Activated gamma-delta T cell treated with Interleukin-2 at 50 U/mL for 16 hours (primary cell): ENCODE data around the gene PRKCZ.

Source experiments
- DNase-seq: peaks from one replicate; pipeline ENCODE4 v3.0.0-alpha.2; 2020

PRKCZ gene

GRCh38 chr1:2198571-2198970 is 148.4 kb downstream of the PRKCZ start:
- no peak for DNase-seq

DNA sequence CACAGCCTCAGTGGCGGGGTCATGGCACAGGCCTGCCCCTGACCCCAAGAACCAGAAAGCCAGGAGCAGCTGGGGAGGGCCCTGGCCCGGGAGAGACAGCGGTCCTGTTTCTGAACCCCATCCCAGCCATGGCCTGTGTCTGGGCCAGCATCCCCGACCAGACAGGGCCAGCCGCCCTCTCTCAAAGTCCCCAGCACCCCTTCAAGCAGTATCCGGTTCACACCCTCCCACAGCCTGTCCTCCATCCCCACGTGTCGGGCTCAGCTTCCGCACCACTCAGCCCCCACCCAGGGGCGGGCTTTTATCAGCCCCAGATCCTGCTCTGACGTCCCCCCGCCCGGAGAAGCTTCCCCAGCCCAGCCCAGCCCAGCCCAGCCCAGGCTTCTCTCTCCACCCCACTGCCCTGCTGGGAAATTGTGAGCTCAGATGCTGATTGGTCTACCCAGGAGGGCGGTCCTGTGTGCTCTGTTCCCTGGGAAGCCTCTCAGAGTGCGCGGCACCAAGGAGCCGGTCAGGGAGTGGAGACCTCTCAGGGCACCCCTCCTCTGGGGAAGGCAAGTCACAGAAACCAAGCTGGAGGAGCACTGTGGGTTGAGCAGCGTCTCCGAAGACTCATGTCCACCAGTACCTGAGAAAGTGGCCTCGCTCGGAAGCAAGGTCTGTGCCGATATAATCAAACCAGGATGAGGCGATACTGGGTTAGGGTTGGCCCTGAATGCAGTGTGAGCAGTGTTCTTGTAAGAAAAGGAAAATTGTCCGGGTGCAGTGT is 149.0 kb downstream of the PRKCZ start:
- peak; percentile 81 for DNase-seq

DNA sequence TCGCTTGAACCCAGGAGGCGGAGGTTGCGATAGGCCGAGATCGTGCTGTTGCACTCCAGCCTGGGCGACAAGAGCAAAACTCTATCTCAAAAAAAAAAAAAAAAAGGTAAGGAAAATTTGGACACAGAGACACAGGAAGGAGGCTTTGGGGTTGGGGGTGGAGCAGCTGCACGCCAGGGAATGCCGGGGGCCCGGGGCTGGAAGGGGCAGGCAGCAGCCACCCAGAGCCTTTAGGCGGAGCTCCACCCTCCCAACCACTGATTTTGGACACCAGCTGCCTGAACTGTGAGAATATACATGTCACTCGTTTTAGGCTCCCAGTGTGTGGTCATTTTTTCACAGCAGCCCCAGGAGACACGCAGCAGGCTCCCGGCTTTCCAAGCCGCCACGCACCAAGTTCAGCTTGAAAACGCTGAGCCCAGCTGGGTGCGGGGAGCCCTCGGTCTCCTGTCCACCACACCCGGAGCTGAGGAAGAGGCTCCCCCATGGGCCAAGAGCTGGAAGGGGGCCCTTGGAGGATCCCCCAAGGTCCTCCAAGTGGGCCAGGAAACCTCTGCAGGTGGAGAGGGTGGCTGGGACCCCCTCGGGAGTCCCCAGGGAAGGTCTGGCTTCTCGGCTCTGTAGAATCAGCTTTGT is 150.2 kb downstream of the PRKCZ start:
- DNase-seq: no peak

- no peak for DNase-seq
Measured at GRCh38 chr1:2201062-2201461, 150.9 kb downstream of the PRKCZ start.

DNA sequence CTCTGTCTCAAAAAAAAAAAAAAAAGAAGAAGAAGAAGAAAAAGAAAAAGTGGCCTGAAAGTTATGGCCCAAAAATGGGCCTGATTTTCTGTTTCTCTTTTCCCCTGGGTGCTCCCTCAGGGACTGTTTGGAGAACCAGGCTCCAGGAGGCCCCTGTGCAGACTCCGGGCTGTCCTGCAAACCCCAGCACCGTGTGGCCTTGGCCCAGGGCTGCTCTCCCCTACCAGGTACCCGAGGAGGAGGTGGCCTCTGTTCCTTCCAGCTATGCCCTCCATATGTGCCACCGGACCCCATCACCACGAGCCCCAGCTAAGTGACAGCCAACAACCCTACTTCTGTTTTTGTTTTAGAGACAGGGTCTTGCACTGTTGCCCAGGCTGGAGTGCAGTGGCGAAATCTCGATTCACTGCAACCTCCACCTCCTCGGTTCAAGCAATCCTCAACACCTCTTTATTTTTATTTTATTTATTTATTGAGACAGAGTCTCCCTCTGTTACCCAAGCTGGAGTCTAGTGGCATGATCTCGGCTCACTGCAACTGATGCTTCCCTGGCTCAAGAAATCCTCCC is 151.9 kb downstream of the PRKCZ start:
- DNase-seq: no peak

DNA sequence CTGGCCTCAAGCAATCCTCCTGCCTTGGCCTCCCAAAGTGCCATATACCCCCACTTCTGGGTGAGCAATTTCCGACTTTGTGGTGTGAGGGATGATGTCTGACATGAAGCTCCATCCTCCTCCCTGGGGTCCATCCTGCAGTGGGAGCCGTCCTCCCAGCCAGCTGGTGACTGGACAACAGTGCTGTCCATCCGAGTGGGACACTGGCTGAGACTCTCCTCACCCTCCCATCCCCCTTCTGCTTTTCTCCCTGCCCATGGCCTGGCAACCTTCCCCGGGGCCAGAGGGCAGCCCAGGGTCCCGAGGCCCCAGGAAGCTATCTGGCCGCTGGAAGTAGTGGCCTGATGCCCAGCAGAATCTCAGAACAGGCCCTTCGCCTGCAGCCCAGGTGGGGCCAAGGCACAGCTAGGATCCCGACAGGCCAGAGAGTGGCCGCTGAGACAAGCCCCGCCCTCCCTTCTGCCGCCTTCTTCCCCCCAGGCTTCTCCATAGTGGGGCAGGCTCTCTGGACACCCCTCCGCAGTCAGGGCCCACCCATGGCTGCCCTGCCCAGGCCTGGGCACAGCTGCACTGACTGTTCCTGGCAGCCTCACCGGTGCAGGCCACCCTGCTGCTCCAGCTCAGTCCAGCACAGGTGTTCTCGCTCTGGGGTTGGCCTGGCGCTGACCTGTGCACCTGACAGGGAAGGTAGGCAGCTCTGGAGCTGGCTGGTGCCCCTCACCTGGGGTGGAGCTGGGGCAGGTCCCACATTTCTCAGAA is 152.8 kb downstream of the PRKCZ start:
- no peak for DNase-seq

- no peak for DNase-seq
Measured at GRCh38 chr1:2203671-2204414, 153.6 kb downstream of the PRKCZ start.

DNA sequence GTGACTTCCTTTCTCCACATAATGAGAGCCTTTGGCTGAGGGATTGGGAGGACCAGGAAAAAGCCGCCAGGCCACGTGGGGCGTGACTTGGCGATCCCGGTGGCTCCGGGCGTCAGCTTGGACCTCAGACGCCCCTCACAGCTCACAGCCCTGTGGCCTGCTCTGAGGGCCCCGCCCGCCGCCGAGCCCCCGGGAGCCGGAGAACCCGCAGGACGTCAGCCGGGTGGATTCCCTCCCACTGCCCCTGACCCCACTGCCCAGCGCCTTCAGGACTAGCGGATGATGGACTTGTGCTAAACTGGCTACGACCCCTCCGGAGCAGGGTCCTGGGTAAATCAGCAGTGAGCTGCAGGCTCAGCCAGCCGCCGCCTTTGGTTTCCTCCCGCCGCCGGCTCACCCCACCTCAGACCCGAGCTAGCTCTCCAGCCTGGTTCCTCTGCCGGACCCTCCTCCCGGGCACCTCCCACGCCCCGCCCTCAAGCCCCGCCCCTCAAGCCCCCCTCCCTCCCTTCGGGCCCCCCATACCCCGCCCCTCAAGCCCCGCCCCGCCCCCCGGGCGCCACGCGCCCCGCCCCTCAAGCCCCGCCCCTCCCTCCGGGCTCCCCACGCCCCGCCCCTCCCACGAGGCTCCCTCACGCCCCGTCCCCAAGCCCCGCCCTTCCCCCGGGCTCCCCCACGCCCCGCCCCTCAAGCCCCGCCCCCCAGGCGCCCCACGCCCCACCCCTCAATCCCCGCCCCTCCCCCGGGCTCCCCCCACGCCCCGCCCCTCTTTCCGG is 154.4 kb downstream of the PRKCZ start:
- no peak for DNase-seq

- peak; percentile 95 for DNase-seq
Measured at GRCh38 chr1:2205191-2205952, 155.2 kb downstream of the PRKCZ start.

DNA sequence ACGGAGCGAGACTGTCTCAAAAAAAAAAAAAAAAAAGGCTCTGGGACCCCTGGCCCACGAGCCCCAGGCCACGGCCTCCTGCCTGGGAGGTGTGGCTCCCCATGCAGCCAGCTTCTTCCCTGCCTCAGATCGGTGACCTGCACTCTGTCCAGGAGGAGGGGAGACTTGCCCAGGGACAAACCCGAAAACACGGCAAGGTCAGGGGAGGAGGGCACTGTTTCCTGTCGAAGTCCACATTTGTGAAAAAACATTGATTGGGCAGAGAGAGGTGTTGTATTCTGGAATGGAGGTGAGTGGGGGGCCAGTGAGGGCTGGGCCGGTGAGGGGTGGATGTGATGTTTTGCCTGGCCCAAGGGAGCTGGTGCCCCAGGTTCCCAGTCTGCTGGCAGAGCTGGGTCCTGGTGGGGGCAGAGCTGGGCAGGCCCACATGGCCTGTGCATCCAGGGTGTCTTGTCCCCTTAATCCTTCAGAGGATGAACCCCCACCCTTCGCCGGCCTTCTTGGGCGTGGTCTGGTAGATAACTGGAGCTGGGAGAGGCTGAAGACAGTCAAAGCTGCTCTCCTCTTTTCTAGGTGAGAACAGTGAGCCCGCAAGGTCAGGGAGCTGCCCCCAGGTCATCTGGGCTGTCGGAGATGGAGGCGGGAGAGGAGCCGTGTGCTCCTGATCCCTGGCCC is 156.7 kb downstream of the PRKCZ start:
- DNase-seq: no peak

GRCh38 chr1:2208309-2209239 is 158.4 kb downstream of the PRKCZ start:
- DNase-seq: no peak

GRCh38 chr1:2209400-2210083 is 159.3 kb downstream of the PRKCZ start:
- DNase-seq: no peak

DNA sequence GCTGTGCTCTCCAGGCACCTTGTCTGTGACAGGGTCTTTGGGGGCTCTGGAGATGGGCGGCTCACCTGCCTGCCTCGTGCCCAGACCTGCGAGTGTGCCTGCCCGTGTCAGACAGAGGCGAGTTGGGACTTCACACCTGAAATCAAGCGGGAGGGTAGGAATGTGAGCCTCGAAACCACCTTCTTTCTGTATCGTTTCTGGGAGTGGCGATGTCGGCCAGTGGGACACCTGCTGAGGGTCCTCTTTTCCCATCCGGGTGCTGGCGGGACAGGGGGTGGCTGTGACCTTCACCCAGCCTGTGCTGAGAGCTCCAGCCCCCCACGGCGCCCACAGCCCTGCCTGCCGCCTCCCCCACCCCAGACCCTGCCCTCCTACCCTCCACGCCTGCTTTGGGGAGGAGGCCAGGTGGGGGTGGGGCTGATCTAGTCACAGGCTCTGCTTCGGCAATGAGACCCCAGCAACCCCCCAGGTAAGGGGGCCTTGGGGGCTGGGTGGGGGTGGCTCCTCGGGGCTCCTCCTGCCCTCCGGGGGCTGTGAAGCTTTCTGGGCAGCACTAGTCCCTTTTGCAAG is 160.0 kb downstream of the PRKCZ start:
- no peak for DNase-seq

DNA sequence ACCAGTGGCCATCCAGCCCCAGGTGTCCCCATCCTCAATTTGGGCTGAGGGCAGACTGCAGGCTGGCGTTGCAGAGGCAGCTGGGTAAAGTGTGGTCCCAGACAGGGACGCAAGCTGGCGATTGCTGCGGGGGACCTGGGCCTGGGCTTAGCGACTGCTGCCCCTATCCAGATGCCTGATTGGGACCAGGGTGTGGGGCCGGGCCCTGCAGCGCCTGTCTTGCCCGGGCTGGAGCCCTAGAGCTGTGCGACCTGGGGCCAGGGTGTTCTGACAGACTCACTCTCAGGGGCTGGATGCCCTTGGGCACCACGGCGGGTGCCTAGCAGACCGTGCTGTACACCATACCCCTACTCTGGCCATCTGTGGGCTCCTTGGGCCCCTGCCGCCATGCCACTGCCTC is 160.6 kb downstream of the PRKCZ start:
- DNase-seq: no peak

DNA sequence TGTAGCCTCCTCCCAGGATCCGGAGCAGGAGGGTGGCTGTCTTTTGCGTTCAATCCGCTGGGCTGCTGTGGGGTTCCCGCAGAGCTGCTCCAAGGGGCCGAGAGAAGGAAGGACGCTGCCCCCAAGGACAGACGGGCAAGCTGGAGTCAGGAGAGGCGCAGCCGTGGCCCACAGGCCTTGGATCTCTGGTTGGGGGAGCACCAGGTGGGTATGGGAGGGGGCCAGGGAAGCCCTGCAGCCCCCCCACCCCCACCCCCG is 162.0 kb downstream of the PRKCZ start:
- no peak for DNase-seq

- DNase-seq: no peak
Measured at GRCh38 chr1:2212532-2213491, 162.6 kb downstream of the PRKCZ start.
